SK-N-SH (cell line): ENCODE data around the gene SLC25A17. TPM values are rescaled to one million over a fixed set of nuclear protein-coding genes. Genes with fewer than 3 reads are reported as not detected.

Source experiments
- CTCF ChIA-PET: fragments of 300-600, 350-600 bp; formaldehyde crosslinking; extraction: SDS; loops from one replicate; lab custom pipeline; 2021; lab: Yijun Ruan, JAX
- POLR2A ChIA-PET: fragments of 350-600 bp; sonication (Branson Sonifier 250); formaldehyde crosslinking; extraction: SDS; loops from one replicate; lab custom pipeline; 2020; ENCODE audit warnings: antibody characterized with exemption, inconsistent platforms; lab: Yijun Ruan, JAX
- DNase-seq: peaks from one replicate; pipeline ENCODE4 v3.0.0; 2012
- H2AFZ ChIP-seq: fragments of 200-600 bp; sonication (generic); 2 replicates; pipeline ENCODE4 v1.8.1; 2016; ENCODE audit warnings: antibody characterized with exemption, mild to moderate bottlenecking, low read depth
- H3F3A ChIP-seq: fragments of 200-600 bp; sonication (generic); replicated peaks from 2 replicates; pipeline ENCODE3; 2016; ENCODE audit warnings: antibody characterized with exemption, mild to moderate bottlenecking; ENCODE audit not compliant: insufficient read depth
- H3K27ac ChIP-seq, 2 experiments: fragments of 200-500 bp in 1 of 2; fragments of 200-600 bp in 1 of 2; sonication (Bioruptor generic) in 1 of 2; sonication (generic), shearing (Covaris generic) in 1 of 2; 2 replicates each; pipeline versions ENCODE4 v1.5.1 to v1.6.1; 2014 to 2016; ENCODE audit warnings: low read depth in 2 of 2, inconsistent platforms in 1 of 2, low read length in 1 of 2, mild to moderate bottlenecking in 1 of 2, mixed read lengths in 1 of 2
- H3K27me3 ChIP-seq: fragments of 200-600 bp; sonication (generic), shearing (Covaris generic); 2 replicates; pipeline ENCODE4 v1.6.1; 2016; ENCODE audit warnings: mixed run types; ENCODE audit not compliant: insufficient read depth
- H3K36me3 ChIP-seq, 2 experiments: fragments of 200-500 bp in 1 of 2; fragments of 200-600 bp in 1 of 2; sonication (Bioruptor generic) in 1 of 2; sonication (generic) in 1 of 2; replicated peaks in 1 of 2; 2 replicates each; pipeline versions ENCODE3 to v1.5.1; 2014 to 2016; ENCODE audit warnings: low read length in 1 of 2, mild to moderate bottlenecking in 1 of 2; ENCODE audit not compliant: insufficient read depth in 2 of 2, control insufficient read depth in 1 of 2
- H3K4me1 ChIP-seq, 2 experiments: fragments of 200-500 bp in 1 of 2; fragments of 200-600 bp in 1 of 2; sonication (Bioruptor generic) in 1 of 2; sonication (generic), shearing (Covaris generic) in 1 of 2; 2 replicates each; pipeline versions ENCODE4 v1.5.1 to v1.6.1; 2014 to 2016; ENCODE audit warnings: low read depth in 1 of 2, low read length in 1 of 2, mixed run types in 1 of 2; ENCODE audit not compliant: insufficient read depth in 2 of 2, control insufficient read depth in 1 of 2
- H3K4me2 ChIP-seq: fragments of 200-600 bp; sonication (generic), shearing (Covaris generic); 2 replicates; pipeline ENCODE4 v1.6.1; 2017; ENCODE audit warnings: mixed run types
- H3K4me3 ChIP-seq, 2 experiments: fragments of 200-500 bp in 1 of 2; fragments of 200-600 bp in 1 of 2; sonication (Bioruptor generic) in 1 of 2; sonication (generic), shearing (Covaris generic) in 1 of 2; 2 replicates each; pipeline versions ENCODE4 v1.5.1 to v1.8.1; 2014 to 2016; ENCODE audit warnings: low read depth in 2 of 2, inconsistent platforms in 1 of 2, low read length in 1 of 2, mild to moderate bottlenecking in 1 of 2, mixed read lengths in 1 of 2, moderate library complexity in 1 of 2
- H3K79me2 ChIP-seq: fragments of 200-600 bp; sonication (generic); 2 replicates; pipeline ENCODE4 v1.8.1; 2017; ENCODE audit warnings: mild to moderate bottlenecking; ENCODE audit not compliant: insufficient read depth
- H3K9ac ChIP-seq: fragments of 200-600 bp; sonication (generic); 2 replicates; pipeline ENCODE4 v1.6.1; 2017; ENCODE audit warnings: mixed run types
- H3K9me2 ChIP-seq: fragments of 200-600 bp; sonication (generic); 2 replicates; pipeline ENCODE4 v1.6.1; 2017; ENCODE audit warnings: mixed run types
- H3K9me3 ChIP-seq: fragments of 200-600 bp; sonication (generic); 2 replicates; pipeline ENCODE4 v1.6.1; 2017; ENCODE audit warnings: mixed run types, mild to moderate bottlenecking, moderate library complexity
- H4K20me1 ChIP-seq: fragments of 200-600 bp; sonication (generic); 2 replicates; pipeline ENCODE4 v1.6.1; 2017; ENCODE audit warnings: mild to moderate bottlenecking, mixed run types; ENCODE audit not compliant: insufficient read depth
- ELF1 ChIP-seq: IDR thresholded peaks from 2 replicates; pipeline ENCODE4 v1.4.0; 2012
- FOXJ3 ChIP-seq: sonication (generic); formaldehyde crosslinking; IDR thresholded peaks from 2 replicates; pipeline ENCODE4 v1.5.1; 2020; ENCODE audit warnings: mild to moderate bottlenecking, missing genetic modification reagents
- NFIC ChIP-seq: IDR thresholded peaks from 2 replicates; pipeline ENCODE4 v1.4.0; 2012; ENCODE audit warnings: borderline replicate concordance
- NRF1 ChIP-seq: IDR thresholded peaks from 2 replicates; pipeline ENCODE4 v1.6.1; 2012; ENCODE audit warnings: low read depth, mild to moderate bottlenecking, low read length
- POLR2AphosphoS5 ChIP-seq: IDR thresholded peaks from 2 replicates; pipeline ENCODE4 v1.6.1; 2012; ENCODE audit warnings: low read depth, low read length
- RCOR1 ChIP-seq: fragments of 150-350 bp; IDR thresholded peaks from 2 replicates; pipeline ENCODE4 v1.6.1; 2017; ENCODE audit warnings: antibody characterized with exemption, low read length
- TAF1 ChIP-seq: IDR thresholded peaks from 2 replicates; pipeline ENCODE4 v1.6.1; 2012; ENCODE audit warnings: low read depth, mild to moderate bottlenecking, low read length, moderate library complexity, borderline replicate concordance
- TEAD4 ChIP-seq: IDR thresholded peaks from 2 replicates; pipeline ENCODE4 v1.4.0; 2012; ENCODE audit warnings: mild to moderate bottlenecking, borderline replicate concordance; ENCODE audit not compliant: insufficient read depth
- ZBTB33 ChIP-seq: IDR thresholded peaks from 2 replicates; pipeline ENCODE4 v1.4.0; 2012; ENCODE audit warnings: low read depth, borderline replicate concordance
- WGBS: methylation state at CpG from one replicate; pipeline ENCODE4 v1.1.6; 2017; ENCODE audit warnings: low lambda C conversion rate; 5-methylcytosine and 5-hydroxymethylcytosine counted together
- polyA plus RNA-seq, 3 experiments: library from polyadenylated mRNA; depleted of rRNA; stranded (reverse); fragments of >200 nt; gene quantifications; 2 replicates each; pipeline ENCODE4 v1.2.3, GENCODE V29; 2012

Gene SLC25A17
- polyA plus RNA-seq, 1 of the 3 experiments (the other 2 are of a cell fraction) = 11.1 TPM

GRCh38 chr22:40746428-40747220 is 72.5 kb downstream of the SLC25A17 start:
- Histone ChIP-seq H3K79me2 (no peaks in the 10 kb centered on the region), H3K4me2 (no peak overlapping the region), H3K9ac (no peak overlapping the region), H3K27me3 (no peaks in the 10 kb centered on the region), H3K4me1 (no peaks in the 10 kb centered on the region), H2AFZ (no peak overlapping the region), H3K27ac (no peak overlapping the region), H3K9me3 (no peaks in the 10 kb centered on the region), H3K4me3 (no peak overlapping the region), H4K20me1 (no peaks in the 10 kb centered on the region), H3F3A (no peaks in the 10 kb centered on the region), H3K9me2 (no peaks in the 10 kb centered on the region), H3K36me3 (no peaks in the 10 kb centered on the region)
- TF ChIP-seq FOXJ3 (CRISPR knock-in tag) (no peak), RCOR1 (no peak), ZBTB33 (no peak)
- ChIA-PET POLR2A (no interaction called here), CTCF (no interaction called here)
- no peak for DNase-seq
- WGBS = 62% methylated on average over 8 of the region's 12 CpGs

- Histone ChIP-seq H3K27ac (no peak overlapping the region), H3K4me3 (no peak overlapping the region), H3K9me2 (no peaks in the 10 kb centered on the region), H4K20me1 (no peaks in the 10 kb centered on the region), H3K9ac (no peak overlapping the region), H3K36me3 (no peaks in the 10 kb centered on the region), H3K79me2 (no peaks in the 10 kb centered on the region), H3K9me3 (no peaks in the 10 kb centered on the region), H2AFZ (no peak overlapping the region), H3K27me3 (no peaks in the 10 kb centered on the region), H3F3A (no peaks in the 10 kb centered on the region), H3K4me2 (no peak overlapping the region), H3K4me1 (no peaks in the 10 kb centered on the region; a peak in 1 of 4 replicates)
- ChIA-PET CTCF (no interaction called here), POLR2A (no interaction called here)
- no peak for DNase-seq
- WGBS = 90% methylated on average over 9 of the region's 9 CpGs
- TF ChIP-seq TEAD4 (no peak), ELF1 (no peak), NFIC (no peak), POLR2AphosphoS5 (no peak), NRF1 (no peak), ZBTB33 (no peak), TAF1 (no peak)
Measured at GRCh38 chr22:40743768-40744167, 75.4 kb downstream of the SLC25A17 start.
